Neural crest cell (in vitro differentiated cells): ENCODE results near the gene UQCRHL. TPM values are rescaled to one million over a fixed set of nuclear protein-coding genes. Genes with fewer than 3 reads are reported as not detected.
"Not testable (repeated sequence)": the region's sequence is repeated elsewhere in the genome, so short reads cannot be mapped to it uniquely, and the experiment has no call there.

Experiments
- DNase-seq: peaks from one replicate; pipeline ENCODE4 v3.0.0; 2021; ENCODE audit warnings: low read depth, mixed read lengths, low spot score
- H3K27ac Mint-ChIP-seq: one replicate; pipeline ENCODE4 v1.8.0; 2021; ENCODE audit warnings: mild to moderate bottlenecking, mixed read lengths; ENCODE audit not compliant: unreplicated experiment
- H3K27me3 Mint-ChIP-seq: 2 replicates; pipeline ENCODE4 v1.8.0; 2021; ENCODE audit warnings: low read depth, mild to moderate bottlenecking, mixed read lengths
- H3K36me3 Mint-ChIP-seq: 2 replicates; pipeline ENCODE4 v1.8.0; 2021; ENCODE audit warnings: low read depth, mild to moderate bottlenecking, mixed read lengths
- H3K4me1 Mint-ChIP-seq: 2 replicates; pipeline ENCODE4 v1.8.0; 2021; ENCODE audit warnings: mixed read lengths
- H3K4me3 Mint-ChIP-seq: one replicate; pipeline ENCODE4 v1.8.0; 2021; ENCODE audit warnings: mild to moderate bottlenecking, mixed read lengths
- H3K9me3 Mint-ChIP-seq: 2 replicates; pipeline ENCODE4 v1.8.0; 2021; ENCODE audit warnings: mixed read lengths
- CTCF ChIP-seq: fragments of 200-600 bp; sonication (generic); conservative IDR thresholded peaks from 2 replicates; pipeline ENCODE4 v1.5.0; 2021; ENCODE audit warnings: antibody characterized with exemption, mild to moderate bottlenecking
- total RNA-seq: library from RNA; stranded (reverse); gene quantifications from 2 replicates; pipeline ENCODE4 v1.2.1, GENCODE V29; 2021

UQCRHL gene
- total RNA-seq, 1 donor from 2014 or later: 2.7 TPM

DNA sequence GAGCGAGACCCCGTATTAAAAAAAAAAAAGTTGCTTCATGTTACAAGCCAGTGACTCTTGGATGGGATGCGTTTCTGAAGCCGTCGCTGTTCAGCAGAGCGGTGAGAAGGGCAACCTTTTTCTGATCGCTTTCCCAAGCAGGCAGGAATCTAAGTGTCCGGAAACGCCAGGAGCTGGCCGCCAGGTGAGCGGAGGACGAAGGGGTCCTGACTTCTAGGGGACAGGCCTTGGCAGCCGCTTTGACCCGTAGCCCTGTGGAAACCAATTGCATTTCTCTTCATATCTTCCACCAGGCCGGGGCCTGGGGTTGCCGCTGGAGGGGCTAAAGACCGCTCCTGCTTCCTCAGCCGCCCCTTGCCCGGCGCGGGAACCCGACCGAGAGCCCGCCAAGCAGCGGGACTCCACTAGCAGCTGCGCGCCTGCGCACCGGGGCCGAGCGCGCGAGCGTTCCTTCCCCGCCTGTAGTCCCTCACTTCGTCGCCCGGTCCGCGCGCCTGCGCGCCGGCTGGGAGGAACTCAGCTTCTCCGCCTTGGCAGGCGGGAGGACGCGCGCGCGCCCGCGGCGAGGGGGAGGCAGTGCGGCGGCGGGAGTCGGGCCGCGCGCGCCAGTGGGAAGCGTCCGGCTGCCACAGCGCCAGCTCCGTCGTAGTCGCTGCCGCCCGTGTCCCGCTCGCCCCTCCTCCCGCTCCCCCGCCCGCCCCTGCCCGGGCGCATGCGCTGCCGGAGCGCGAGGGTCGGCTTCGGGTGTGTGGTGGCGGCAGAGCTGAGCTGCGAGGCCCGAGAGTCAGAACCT is 39.8 kb upstream of the UQCRHL start, which contains the start of gene SPEN:
TSS of gene SPEN (plus strand) at position 608 of the 793 bp plus-strand sequence. CDS start 361 bp downstream, outside the sequence.
- Mint-ChIP-seq H3K36me3 (no peaks in the 10 kb centered on the region), H3K4me1 (peaks cover 52% of the 10 kb centered on the region), H3K9me3 (no peaks in the 10 kb centered on the region), H3K4me3 (peak within 1 kb of the TSS; percentile 97), H3K27ac (peak within 1 kb of the TSS; percentile 98), H3K27me3 (no peaks in the 10 kb centered on the region)
- peak; percentile 44 for TF ChIP-seq CTCF
- peak; percentile 96 for DNase-seq

DNA sequence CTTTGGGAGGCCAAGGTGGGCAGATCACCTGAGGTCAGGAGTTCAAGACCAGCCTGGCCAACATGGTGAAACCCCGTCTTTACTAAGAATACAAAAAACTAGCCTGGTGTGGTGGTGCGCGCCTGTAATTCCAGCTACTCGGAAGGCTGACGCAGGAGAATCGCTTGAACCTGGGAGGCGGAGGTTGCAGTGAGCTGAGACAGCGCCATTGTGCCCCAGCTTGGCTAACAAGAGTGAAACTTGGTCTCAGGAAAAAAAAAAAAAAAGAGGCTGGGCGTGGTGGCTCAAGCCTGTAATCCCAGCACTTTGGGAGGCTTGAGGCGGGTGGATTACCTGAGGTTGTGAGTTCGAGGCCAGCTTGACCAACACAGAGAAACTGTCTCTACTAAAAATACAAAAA is 38.6 kb upstream of the UQCRHL start:
- H3K27me3 Mint-ChIP-seq, DNase-seq, H3K9me3 Mint-ChIP-seq, H3K36me3 Mint-ChIP-seq, H3K27ac Mint-ChIP-seq: not testable (repeated sequence)
- H3K4me3 Mint-ChIP-seq: peak overlapping the region; percentile 95
- peaks cover 41% of the 10 kb centered on the region for H3K4me1 Mint-ChIP-seq

DNA sequence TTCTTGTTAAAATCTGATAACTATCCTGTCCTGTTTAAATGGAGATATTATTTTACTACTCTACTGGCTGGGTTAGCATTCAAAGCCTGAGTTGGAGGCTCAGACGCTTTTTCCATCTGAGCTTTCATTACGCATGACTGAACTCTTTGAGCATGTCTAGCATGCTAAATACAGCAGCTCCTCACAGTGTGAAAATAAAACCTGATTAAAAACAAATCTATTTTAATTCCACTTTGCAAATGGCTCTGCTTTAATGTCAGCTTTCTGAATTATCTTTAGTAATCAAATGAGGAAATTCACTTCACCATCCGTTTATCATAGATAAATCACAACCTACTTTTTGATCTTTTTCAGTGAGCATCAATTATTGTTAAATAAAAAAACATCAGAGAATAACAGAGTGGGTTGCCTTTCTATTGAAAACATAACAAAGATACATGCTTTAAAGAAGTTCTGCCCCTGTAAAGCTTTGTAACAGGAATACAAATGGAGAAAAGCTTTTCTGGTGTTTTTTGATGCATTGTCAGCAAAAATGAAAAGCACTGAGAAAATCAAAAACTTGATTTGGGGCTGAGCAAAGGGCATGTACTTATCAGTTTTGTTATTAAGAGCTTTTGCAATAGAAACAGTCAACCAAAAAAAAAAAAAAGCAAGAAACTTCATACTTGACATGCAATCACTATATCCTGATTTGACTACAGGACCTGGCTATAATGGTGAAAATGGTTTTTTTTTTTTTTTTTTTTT is 36.5 kb upstream of the UQCRHL start:
- no peak for DNase-seq
- Mint-ChIP-seq H3K27ac (no peak overlapping the region), H3K4me1 (peaks cover 22% of the 10 kb centered on the region), H3K9me3 (no peaks in the 10 kb centered on the region), H3K4me3 (peak overlapping the region; percentile 48), H3K36me3 (no peaks in the 10 kb centered on the region), H3K27me3 (no peaks in the 10 kb centered on the region)
- no peak for TF ChIP-seq CTCF

DNA sequence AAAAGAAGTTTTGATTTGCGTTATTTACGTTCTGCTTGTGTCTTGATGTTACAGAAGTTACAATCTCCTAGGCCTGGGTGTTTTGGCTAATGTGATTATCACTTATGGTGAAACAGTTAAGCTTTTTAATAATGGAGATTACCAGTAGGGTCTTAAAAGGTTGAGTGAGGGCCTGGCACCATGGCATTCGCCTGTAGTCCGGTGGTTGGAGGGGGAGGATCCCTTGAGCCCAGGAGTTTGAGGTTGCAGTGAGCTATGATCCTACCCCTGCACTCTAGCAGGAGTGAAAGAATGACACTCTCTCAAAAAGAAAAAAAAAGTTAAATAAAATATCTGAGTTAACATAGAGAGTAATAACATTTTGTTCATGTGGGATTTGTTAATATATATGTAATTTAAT is 31.3 kb upstream of the UQCRHL start:
- Mint-ChIP-seq H3K36me3 (peaks cover 2% of the 10 kb centered on the region), H3K4me1 (peaks cover 19% of the 10 kb centered on the region), H3K4me3 (peak overlapping the region; percentile 57), H3K27ac (no peak overlapping the region), H3K9me3 (no peaks in the 10 kb centered on the region), H3K27me3 (peaks cover 6% of the 10 kb centered on the region)
- no peak for DNase-seq
- TF ChIP-seq CTCF: no peak

- Mint-ChIP-seq H3K36me3 (peaks cover 2% of the 10 kb centered on the region), H3K4me1 (peaks cover 22% of the 10 kb centered on the region), H3K9me3 (no peaks in the 10 kb centered on the region), H3K4me3 (peak overlapping the region; percentile 42), H3K27me3 (peaks cover 6% of the 10 kb centered on the region), H3K27ac (no peak overlapping the region)
- DNase-seq: no peak
- no peak for TF ChIP-seq CTCF
These were observed 30.5 kb upstream of the UQCRHL start for GRCh38 chr1:15837931-15838330.
